NCI-H748 (cell line): ENCODE measurements around the gene MED12L.

Experiments used
- DNase-seq: peaks from one replicate; lab custom pipeline; 2025; ENCODE audit not compliant: unreplicated experiment; lab: John Stamatoyannopoulos, UW

The MED12L gene

GRCh38 chr3:151394611-151395010 lies 309.1 kb downstream of the MED12L start:
- no peak for DNase-seq

- no peak for DNase-seq
These were observed 310.3 kb downstream of the MED12L start for GRCh38 chr3:151395806-151396205.

GRCh38 chr3:151398895-151399294 lies 313.4 kb downstream of the MED12L start:
- no peak for DNase-seq

GRCh38 chr3:151400341-151400740 lies 314.9 kb downstream of the MED12L start:
- no peak for DNase-seq

GRCh38 chr3:151402349-151402748 lies 316.9 kb downstream of the MED12L start:
- DNase-seq: no peak

GRCh38 chr3:151403246-151403645 lies 317.8 kb downstream of the MED12L start:
- DNase-seq: no peak

GRCh38 chr3:151404316-151404715 lies 318.9 kb downstream of the MED12L start:
- no peak for DNase-seq

GRCh38 chr3:151407928-151408327 lies 322.5 kb downstream of the MED12L start:
- DNase-seq: no peak

- DNase-seq: no peak
These were observed 325.6 kb downstream of the MED12L start for GRCh38 chr3:151410891-151411559.

- no peak for DNase-seq
These were observed 327.5 kb downstream of the MED12L start for GRCh38 chr3:151412989-151413388.

GRCh38 chr3:151415289-151415688 lies 329.8 kb downstream of the MED12L start:
- no peak for DNase-seq

GRCh38 chr3:151419806-151420205 lies 334.3 kb downstream of the MED12L start:
- DNase-seq: no peak

GRCh38 chr3:151421938-151422337 lies 336.5 kb downstream of the MED12L start:
- no peak for DNase-seq

GRCh38 chr3:151423091-151423490 lies 337.6 kb downstream of the MED12L start:
- no peak for DNase-seq

- no peak for DNase-seq
These were observed 340.3 kb downstream of the MED12L start for GRCh38 chr3:151425627-151426340.

GRCh38 chr3:151426341-151426657 lies 340.8 kb downstream of the MED12L start:
- no peak for DNase-seq

GRCh38 chr3:151428386-151428785 lies 342.9 kb downstream of the MED12L start:
- no peak for DNase-seq

GRCh38 chr3:151430821-151431484 lies 345.5 kb downstream of the MED12L start:
- DNase-seq: no peak

- DNase-seq: no peak
These were observed 346.5 kb downstream of the MED12L start for GRCh38 chr3:151431940-151432339.

- DNase-seq: no peak
These were observed 347.3 kb downstream of the MED12L start for GRCh38 chr3:151432616-151433372.

- DNase-seq: no peak
These were observed 348.9 kb downstream of the MED12L start for GRCh38 chr3:151434151-151434890.
